Measurements from ENCODE around the gene DNAJC5. TPM values are rescaled to one million over a fixed set of nuclear protein-coding genes. Genes with fewer than 3 reads are reported as not detected.
"Not testable (repeated sequence)": the region's sequence is repeated elsewhere in the genome, so short reads cannot be mapped to it uniquely, and the experiment has no call there.

Gene DNAJC5
- polyA plus RNA-seq, 3 donors: 19.0 to 22.9 (median 21.1) TPM

- WGBS, 3 donors: 1 to 3% (median 2%) methylated on average over 39 to 68 of the region's 70 CpGs
- no peak overlapping the region for H3K27ac ChIP-seq (ENCODE audit: low read depth, low read length)
Measured at GRCh38 chr20:63968928-63969760, 74.2 kb downstream of the DNAJC5 start.

GRCh38 chr20:63969838-63970713 lies 75.2 kb downstream of the DNAJC5 start, which contains the start of gene ZNF512B:
Gene ZNF512B (minus strand): TSS chr20:63969930. CDS start chr20:63967950, 1,980 bp downstream.
- 4 to 7% (median 7%) methylated on average over 25 to 51 of the region's 73 CpGs for WGBS, 3 donors
- H3K27ac ChIP-seq (ENCODE audit: low read depth, low read length): no peak within 1 kb of the TSS

GRCh38 chr20:63970714-63971431 lies 75.9 kb downstream of the DNAJC5 start:
- WGBS, 3 donors: 89 to 92% (median 91%) methylated on average over 5 of the region's 5 CpGs

GRCh38 chr20:63971960-63972311 lies 77.0 kb downstream of the DNAJC5 start:
- WGBS, 3 donors: 65 to 83% (median 76%) methylated on average over 10 of the region's 10 CpGs

More at GRCh38 chr20:63970714-63971431, 75.9 kb downstream of the DNAJC5 start:
- H3K27ac ChIP-seq (ENCODE audit: low read depth, low read length): no peak overlapping the region

GRCh38 chr20:63972312-63973159 lies 77.6 kb downstream of the DNAJC5 start:
- 64 to 69% (median 68%) methylated on average over 18 of the region's 18 CpGs for WGBS, 3 donors

More at GRCh38 chr20:63971960-63972311, 77.0 kb downstream of the DNAJC5 start:
- H3K27ac ChIP-seq (ENCODE audit: low read depth, low read length): not testable (repeated sequence)

GRCh38 chr20:63973160-63973479 lies 78.2 kb downstream of the DNAJC5 start:
- 83 to 93% (median 92%) methylated on average over 3 of the region's 3 CpGs for WGBS, 3 donors
- no peak overlapping the region for H3K27ac ChIP-seq (ENCODE audit: low read depth, low read length)

More at GRCh38 chr20:63972312-63973159, 77.6 kb downstream of the DNAJC5 start:
- H3K27ac ChIP-seq (ENCODE audit: low read depth, low read length): no peak overlapping the region

GRCh38 chr20:63973636-63974401 lies 78.9 kb downstream of the DNAJC5 start:
- H3K27ac ChIP-seq (ENCODE audit: low read depth, low read length): no peak overlapping the region
- 11 to 16% (median 13%) methylated on average over 37 of the region's 37 CpGs for whole genome bisulfite sequencing, 3 donors

GRCh38 chr20:63974402-63975200 lies 79.7 kb downstream of the DNAJC5 start:
- WGBS, 3 donors: 72 to 73% (median 72%) methylated on average over 19 of the region's 19 CpGs
- H3K27ac ChIP-seq (ENCODE audit: low read depth, low read length): no peak overlapping the region

GRCh38 chr20:63976511-63976910 lies 81.6 kb downstream of the DNAJC5 start:
- H3K27ac ChIP-seq (ENCODE audit: low read depth, low read length): not testable (repeated sequence)
- 94 to 95% (median 95%) methylated on average over 7 of the region's 7 CpGs for WGBS, 3 donors

- 82 to 89% (median 84%) methylated on average over 17 to 18 of the region's 18 CpGs for WGBS, 3 donors
- no peak overlapping the region for H3K27ac ChIP-seq (ENCODE audit: low read depth, low read length)
Measured at GRCh38 chr20:63976980-63977738, 82.2 kb downstream of the DNAJC5 start.

GRCh38 chr20:63977739-63978276 lies 82.9 kb downstream of the DNAJC5 start:
- WGBS, 3 donors: 59 to 71% (median 61%) methylated on average over 16 of the region's 16 CpGs
- no peak overlapping the region for H3K27ac ChIP-seq (ENCODE audit: low read depth, low read length)

- 7 to 9% (median 8%) methylated on average over 52 of the region's 52 CpGs for whole genome bisulfite sequencing, 3 donors
- H3K27ac ChIP-seq (ENCODE audit: low read depth, low read length): no peak overlapping the region
Measured at GRCh38 chr20:63978319-63979228, 83.6 kb downstream of the DNAJC5 start.

- H3K27ac ChIP-seq (ENCODE audit: low read depth, low read length): no peak overlapping the region
- 1% methylated on average over 30 to 47 of the region's 47 CpGs for WGBS, 3 donors
Measured at GRCh38 chr20:63979229-63979556, 84.3 kb downstream of the DNAJC5 start.

GRCh38 chr20:63979557-63980316 lies 84.8 kb downstream of the DNAJC5 start, which contains the start of gene SAMD10:
Gene SAMD10 (minus strand): TSS chr20:63979642. CDS start chr20:63979467, 175 bp downstream.
- no peak within 1 kb of the TSS for H3K27ac ChIP-seq (ENCODE audit: low read depth, low read length)

More at GRCh38 chr20:63979557-63980316, 84.8 kb downstream of the DNAJC5 start, which contains the start of gene SAMD10:
- 1 to 3% (median 2%) methylated on average over 33 to 52 of the region's 52 CpGs for WGBS, 3 donors

All from adipose tissue (tissue), 3 donors.